KMS-11 (cell line): ENCODE data around the gene EBF4.

Experiments used
- H2AFZ ChIP-seq: fragments of 200-600 bp; sonication (generic); 2 replicates; pipeline ENCODE4 v1.6.1; 2016; ENCODE audit warnings: antibody characterized with exemption, mixed run types, low read depth
- H3K27ac ChIP-seq: fragments of 200-600 bp; sonication (generic); 2 replicates; pipeline ENCODE4 v1.6.1; 2016; ENCODE audit warnings: mild to moderate bottlenecking, mixed run types
- H3K27me3 ChIP-seq: fragments of 200-600 bp; sonication (generic); 2 replicates; pipeline ENCODE4 v1.6.1; 2017; ENCODE audit warnings: mild to moderate bottlenecking, low read depth, mixed run types, moderate library complexity; ENCODE audit not compliant: insufficient read depth
- H3K36me3 ChIP-seq: fragments of 200-600 bp; sonication (generic); 2 replicates; pipeline ENCODE4 v1.6.1; 2017; ENCODE audit warnings: mild to moderate bottlenecking, mixed run types; ENCODE audit not compliant: insufficient read depth
- H3K4me1 ChIP-seq: fragments of 200-600 bp; sonication (generic); 2 replicates; pipeline ENCODE4 v1.6.1; 2016; ENCODE audit warnings: mild to moderate bottlenecking, low read depth, mixed run types; ENCODE audit not compliant: poor library complexity, severe bottlenecking
- H3K4me2 ChIP-seq: fragments of 200-600 bp; sonication (generic); 2 replicates; pipeline ENCODE4 v1.7.0; 2016; ENCODE audit warnings: mild to moderate bottlenecking, mixed run types
- H3K4me3 ChIP-seq: fragments of 200-600 bp; sonication (generic); IDR thresholded peaks from 2 replicates; pipeline ENCODE4 v1.6.1; 2017; ENCODE audit warnings: low read depth, low read length, mixed read lengths; ENCODE audit not compliant: insufficient read depth
- H3K79me2 ChIP-seq: fragments of 200-600 bp; sonication (generic); 2 replicates; pipeline ENCODE4 v1.6.1; 2016; ENCODE audit warnings: low read depth, mixed run types; ENCODE audit not compliant: insufficient read depth
- H3K9ac ChIP-seq: fragments of 200-600 bp; sonication (generic); 2 replicates; pipeline ENCODE4 v1.6.1; 2016; ENCODE audit warnings: mild to moderate bottlenecking, mixed run types
- H4K20me1 ChIP-seq: fragments of 200-600 bp; sonication (generic); 2 replicates; pipeline ENCODE4 v1.6.1; 2016; ENCODE audit warnings: mild to moderate bottlenecking, mixed run types; ENCODE audit not compliant: insufficient read depth
- TF ChIP-seq, protein P1 (sequence below): fragments of 200-600 bp; sonication (generic); conservative IDR thresholded peaks from 2 replicates; pipeline ENCODE4 v1.6.1; 2017; ENCODE audit warnings: low read depth, mild to moderate bottlenecking, antibody characterized with exemption, low read length, moderate library complexity, mixed read lengths

The EBF4 gene

DNA sequence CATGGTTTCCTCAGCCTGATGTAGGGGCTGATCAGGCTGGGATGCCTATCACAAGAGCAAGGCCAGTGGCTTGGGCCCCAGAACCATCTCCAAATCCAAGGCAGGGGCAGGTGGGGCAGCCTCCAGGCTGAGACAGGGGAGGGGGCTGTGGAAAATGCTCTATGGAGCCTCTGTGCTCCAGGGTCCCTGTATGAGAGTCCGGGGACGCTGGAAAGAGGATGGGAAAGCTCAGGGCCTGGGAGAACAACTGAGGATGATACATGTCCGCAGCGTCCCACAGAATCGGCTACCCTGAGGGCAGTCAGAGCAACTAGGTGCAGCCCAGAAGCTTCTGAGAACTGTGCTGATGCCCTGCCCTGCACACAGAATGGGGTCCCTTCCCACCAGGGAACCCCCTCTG lies 64.4 kb downstream of the EBF4 start:
- H3K27me3 ChIP-seq, result no peaks in the 10 kb centered on the region
- no peak overlapping the region for H3K9ac ChIP-seq
- no peak overlapping the region for H3K4me3 ChIP-seq
- no peak overlapping the region for H2AFZ ChIP-seq
- peaks cover 11% of the 10 kb centered on the region for H3K4me1 ChIP-seq
- H3K36me3 ChIP-seq, result no peaks in the 10 kb centered on the region
- no peak overlapping the region for H3K27ac ChIP-seq
- H3K79me2 ChIP-seq, result no peaks in the 10 kb centered on the region
- H3K4me2 ChIP-seq, result no peak overlapping the region
- no peaks in the 10 kb centered on the region for H4K20me1 ChIP-seq
- TF ChIP-seq, protein P1, sequence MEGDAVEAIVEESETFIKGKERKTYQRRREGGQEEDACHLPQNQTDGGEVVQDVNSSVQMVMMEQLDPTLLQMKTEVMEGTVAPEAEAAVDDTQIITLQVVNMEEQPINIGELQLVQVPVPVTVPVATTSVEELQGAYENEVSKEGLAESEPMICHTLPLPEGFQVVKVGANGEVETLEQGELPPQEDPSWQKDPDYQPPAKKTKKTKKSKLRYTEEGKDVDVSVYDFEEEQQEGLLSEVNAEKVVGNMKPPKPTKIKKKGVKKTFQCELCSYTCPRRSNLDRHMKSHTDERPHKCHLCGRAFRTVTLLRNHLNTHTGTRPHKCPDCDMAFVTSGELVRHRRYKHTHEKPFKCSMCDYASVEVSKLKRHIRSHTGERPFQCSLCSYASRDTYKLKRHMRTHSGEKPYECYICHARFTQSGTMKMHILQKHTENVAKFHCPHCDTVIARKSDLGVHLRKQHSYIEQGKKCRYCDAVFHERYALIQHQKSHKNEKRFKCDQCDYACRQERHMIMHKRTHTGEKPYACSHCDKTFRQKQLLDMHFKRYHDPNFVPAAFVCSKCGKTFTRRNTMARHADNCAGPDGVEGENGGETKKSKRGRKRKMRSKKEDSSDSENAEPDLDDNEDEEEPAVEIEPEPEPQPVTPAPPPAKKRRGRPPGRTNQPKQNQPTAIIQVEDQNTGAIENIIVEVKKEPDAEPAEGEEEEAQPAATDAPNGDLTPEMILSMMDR, result no peak

DNA sequence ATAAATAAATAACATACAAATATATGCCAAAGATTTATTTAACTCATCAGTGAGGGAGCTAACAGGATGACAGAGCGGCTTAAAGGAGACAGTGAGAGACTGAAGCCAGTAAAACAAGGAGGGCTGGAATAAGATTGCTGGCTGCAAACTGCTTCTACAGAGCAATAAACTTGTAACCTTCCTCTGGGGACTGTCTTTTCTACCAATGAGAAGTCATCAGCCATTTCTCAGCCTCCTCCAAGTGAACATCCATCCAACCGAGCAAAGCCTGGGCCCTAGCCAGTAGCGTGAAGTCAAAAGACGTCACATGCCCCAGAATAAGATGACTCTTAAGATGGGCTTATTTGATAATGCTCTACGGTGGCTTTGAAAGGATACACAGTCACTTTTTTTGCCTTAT lies 65.4 kb downstream of the EBF4 start:
- no peaks in the 10 kb centered on the region for H3K27me3 ChIP-seq
- no peak overlapping the region for H3K9ac ChIP-seq
- peaks cover 9% of the 10 kb centered on the region for H3K4me1 ChIP-seq
- no peak overlapping the region for H3K4me2 ChIP-seq
- no peak overlapping the region for H3K27ac ChIP-seq
- no peaks in the 10 kb centered on the region for H4K20me1 ChIP-seq
- no peak overlapping the region for H2AFZ ChIP-seq
- no peaks in the 10 kb centered on the region for H3K79me2 ChIP-seq
- no peaks in the 10 kb centered on the region for H3K36me3 ChIP-seq
- H3K4me3 ChIP-seq, result no peak overlapping the region
- TF ChIP-seq, protein P1, result no peak

DNA sequence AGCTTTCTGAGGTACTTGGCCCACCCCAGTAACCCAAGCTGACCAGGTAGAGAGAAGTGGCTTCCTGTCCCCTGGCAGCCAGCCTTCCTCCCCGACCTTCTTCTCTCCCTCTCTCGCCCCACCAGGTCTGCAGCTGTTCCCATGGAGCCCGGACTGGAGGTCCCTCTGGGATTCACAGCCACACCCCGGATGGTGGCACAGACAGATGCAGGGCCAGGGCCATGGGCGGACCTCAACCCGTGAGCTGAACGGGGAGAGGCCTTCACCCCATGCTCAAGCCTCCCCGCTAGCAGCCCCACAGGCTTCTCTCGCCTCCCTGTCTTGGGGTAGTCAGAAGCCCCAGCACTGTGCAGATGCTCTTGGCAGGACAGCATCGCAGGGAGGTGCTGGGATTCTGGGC lies 66.6 kb downstream of the EBF4 start:
- H3K27ac ChIP-seq, result no peak overlapping the region
- no peaks in the 10 kb centered on the region for H3K79me2 ChIP-seq
- H3K4me3 ChIP-seq, result no peak overlapping the region
- H3K4me2 ChIP-seq, result no peak overlapping the region
- H3K4me1 ChIP-seq, result peaks cover 7% of the 10 kb centered on the region
- no peak overlapping the region for H3K9ac ChIP-seq
- TF ChIP-seq, protein P1, result no peak
- H3K27me3 ChIP-seq, result no peaks in the 10 kb centered on the region
- no peak overlapping the region for H2AFZ ChIP-seq
- no peaks in the 10 kb centered on the region for H4K20me1 ChIP-seq
- no peaks in the 10 kb centered on the region for H3K36me3 ChIP-seq

DNA sequence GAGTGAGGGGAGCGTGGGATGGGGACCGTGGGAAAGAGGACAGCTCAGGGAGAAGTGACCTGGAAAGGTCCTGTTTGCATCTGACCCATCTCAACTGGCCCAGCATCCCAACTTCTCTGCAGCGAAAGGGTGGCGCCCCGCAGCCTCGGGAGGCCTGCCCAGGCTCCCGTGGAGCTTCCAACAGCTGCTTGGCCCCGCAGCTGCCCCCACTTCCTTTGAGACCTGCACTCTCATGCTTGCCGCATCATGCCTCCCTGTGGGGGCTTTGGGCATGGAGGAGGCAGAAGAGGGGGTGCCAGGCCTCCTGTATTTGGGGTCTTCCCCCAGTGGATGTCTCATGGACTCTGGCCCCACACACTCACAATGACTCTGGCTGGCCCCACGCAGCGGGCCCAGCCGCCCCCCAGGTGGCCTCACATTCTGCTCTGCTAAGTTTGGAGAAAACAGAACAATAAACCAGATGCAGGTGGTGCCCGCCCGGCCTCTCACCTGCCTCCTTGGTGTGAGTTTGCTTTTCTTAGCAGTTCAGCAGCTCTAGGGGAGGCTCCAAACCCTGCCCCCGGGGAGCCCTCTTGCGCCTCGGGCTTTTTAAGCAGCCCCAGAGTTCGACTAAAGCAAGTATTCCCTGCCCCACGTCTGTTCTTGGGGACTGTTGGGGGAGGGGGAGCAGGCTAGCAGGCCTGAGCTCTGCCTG lies 67.2 kb downstream of the EBF4 start:
- Histone ChIP-seq H3K27ac (no peak overlapping the region), H3K4me3 (no peak overlapping the region), H3K27me3 (no peaks in the 10 kb centered on the region), H4K20me1 (no peaks in the 10 kb centered on the region), H2AFZ (no peak overlapping the region), H3K4me1 (peaks cover 7% of the 10 kb centered on the region), H3K36me3 (no peaks in the 10 kb centered on the region), H3K9ac (no peak overlapping the region), H3K79me2 (no peaks in the 10 kb centered on the region), H3K4me2 (no peak overlapping the region)
- TF ChIP-seq, protein P1, result no peak
